IMR-90 (cell line): ENCODE results near the gene ITGA1. TPM values are rescaled to one million over a fixed set of nuclear protein-coding genes. Genes with fewer than 3 reads are reported as not detected.

Source experiments
- ATAC-seq: fragments of 200-7000 bp; cut with Tn5 transposase; 2 replicates; pipeline ENCODE4 v1.9.1; 2020; ENCODE audit warnings: low read depth, mild to moderate bottlenecking, moderate library complexity
- BruUV-seq: library from RNA; stranded (reverse); fragments of 400-500 nt; replicated peaks from 2 replicates; lab custom pipeline; 2021; lab: Mats Ljungman, UMichigan
- CTCF ChIA-PET: fragments of 300-600 bp; formaldehyde crosslinking; extraction: SDS; loops from one replicate; lab custom pipeline; 2021; ENCODE audit warnings: antibody characterized with exemption; lab: Yijun Ruan, JAX
- POLR2A ChIA-PET: fragments of 300-600 bp; sonication (Branson Sonifier 250); formaldehyde crosslinking; loops from one replicate; lab custom pipeline; 2022; ENCODE audit warnings: antibody characterized with exemption; ENCODE audit not compliant: unreplicated experiment; lab: Charles Lee
- DNase-seq: peaks from one replicate; pipeline ENCODE4 v3.0.0; 2013
- H2AFZ ChIP-seq: replicated peaks from 2 replicates; pipeline ENCODE3; 2013; ENCODE audit warnings: low read length, mild to moderate bottlenecking; ENCODE audit not compliant: poor library complexity
- H2AK5ac ChIP-seq: 2 replicates; pipeline ENCODE4 v1.6.1; 2013; ENCODE audit warnings: low read depth, low read length, inconsistent platforms
- H2AK9ac ChIP-seq: replicated peaks from 2 replicates; pipeline ENCODE3; 2013; ENCODE audit warnings: mild to moderate bottlenecking, low read depth, low read length, moderate library complexity; ENCODE audit not compliant: poor library complexity
- H2BK120ac ChIP-seq: 2 replicates; pipeline ENCODE4 v1.6.1; 2013; ENCODE audit warnings: low read depth, low read length, inconsistent platforms
- H2BK15ac ChIP-seq: 3 replicates; pipeline ENCODE4 v1.6.1; 2013; ENCODE audit warnings: low read depth, low read length, inconsistent platforms
- H2BK20ac ChIP-seq: 2 replicates; pipeline ENCODE4 v1.6.1; 2013; ENCODE audit warnings: low read depth, mild to moderate bottlenecking, inconsistent platforms, low read length, moderate library complexity
- H2BK5ac ChIP-seq: 2 replicates; pipeline ENCODE4 v1.6.1; 2013; ENCODE audit warnings: mild to moderate bottlenecking, low read depth, low read length, inconsistent platforms; ENCODE audit not compliant: poor library complexity, severe bottlenecking
- H3K14ac ChIP-seq: replicated peaks from 2 replicates; pipeline ENCODE4 v1.6.1; 2013; ENCODE audit warnings: low read depth, low read length, inconsistent platforms
- H3K18ac ChIP-seq: 2 replicates; pipeline ENCODE4 v1.6.1; 2013; ENCODE audit warnings: low read depth, low read length, control low read depth
- H3K23ac ChIP-seq: 2 replicates; pipeline ENCODE4 v1.6.1; 2013; ENCODE audit warnings: low read depth, low read length, inconsistent platforms
- H3K27ac ChIP-seq: 2 replicates; pipeline ENCODE4 v1.5.1; 2013; ENCODE audit warnings: mild to moderate bottlenecking, control low read depth, low read length; ENCODE audit not compliant: insufficient read depth
- H3K27me3 ChIP-seq: 2 replicates; pipeline ENCODE4 v1.6.1; 2013; ENCODE audit warnings: low read length; ENCODE audit not compliant: control insufficient read depth, insufficient read depth
- H3K36me3 ChIP-seq: 2 replicates; pipeline ENCODE4 v1.6.1; 2013; ENCODE audit warnings: low read length, mixed read lengths; ENCODE audit not compliant: control insufficient read depth, insufficient read depth
- H3K4ac ChIP-seq: 2 replicates; pipeline ENCODE4 v1.6.1; 2013; ENCODE audit warnings: low read depth, low read length, inconsistent platforms
- H3K4me1 ChIP-seq: 2 replicates; pipeline ENCODE4 v1.6.1; 2013; ENCODE audit warnings: low read length, mixed read lengths; ENCODE audit not compliant: control insufficient read depth, insufficient read depth
- H3K4me2 ChIP-seq: 2 replicates; pipeline ENCODE4 v1.6.1; 2013; ENCODE audit warnings: low read depth, mild to moderate bottlenecking, control low read depth, low read length, moderate library complexity
- H3K4me3 ChIP-seq: 2 replicates; pipeline ENCODE4 v1.5.1; 2013; ENCODE audit warnings: low read depth, mild to moderate bottlenecking, control low read depth, low read length, moderate library complexity; ENCODE audit not compliant: insufficient read depth
- H3K56ac ChIP-seq: 2 replicates; pipeline ENCODE4 v1.6.1; 2013; ENCODE audit warnings: low read length, inconsistent platforms; ENCODE audit not compliant: insufficient read depth; ENCODE audit errors: extremely low read depth
- H3K79me1 ChIP-seq, 2 experiments: 2 replicates each; pipeline ENCODE4 v1.6.1; 2013; ENCODE audit warnings: low read length in 2 of 2, inconsistent platforms in 1 of 2, low read depth in 1 of 2
- H3K9ac ChIP-seq: 2 replicates; pipeline ENCODE4 v1.6.1; 2013; ENCODE audit warnings: low read depth, low read length, control low read depth
- H3K9me1 ChIP-seq: 2 replicates; pipeline ENCODE4 v1.6.1; 2013; ENCODE audit warnings: low read length, inconsistent platforms; ENCODE audit not compliant: insufficient read depth
- H3K9me3 ChIP-seq: 2 replicates; pipeline ENCODE4 v1.6.1; 2013; ENCODE audit warnings: low read length; ENCODE audit not compliant: control insufficient read depth, insufficient read depth
- H4K20me1 ChIP-seq: 2 replicates; pipeline ENCODE4 v1.6.1; 2013; ENCODE audit warnings: low read length, inconsistent platforms; ENCODE audit not compliant: insufficient read depth
- H4K5ac ChIP-seq: 2 replicates; pipeline ENCODE4 v1.6.1; 2013; ENCODE audit warnings: mild to moderate bottlenecking, low read depth, low read length, control low read depth
- H4K8ac ChIP-seq, 2 experiments: 2 replicates each; pipeline ENCODE4 v1.6.1; 2013; ENCODE audit warnings: low read depth in 2 of 2, low read length in 2 of 2, control low read depth in 1 of 2, inconsistent platforms in 1 of 2
- H4K91ac ChIP-seq: 2 replicates; pipeline ENCODE4 v1.6.1; 2013; ENCODE audit warnings: low read depth, low read length, inconsistent platforms; ENCODE audit not compliant: insufficient read depth
- BHLHE40 ChIP-seq: fragments of 150-350 bp; IDR thresholded peaks from 2 replicates; pipeline ENCODE4 v1.6.1; 2016; ENCODE audit warnings: mild to moderate bottlenecking, low read depth, low read length
- CEBPB ChIP-seq: IDR thresholded peaks from 2 replicates; pipeline ENCODE4 v1.6.1; 2012; ENCODE audit warnings: low read depth, low read length, improper control_type of control experiment
- MAFK ChIP-seq: IDR thresholded peaks from 2 replicates; pipeline ENCODE4 v1.6.1; 2012; ENCODE audit warnings: low read depth, low read length, improper control_type of control experiment
- MAZ ChIP-seq: IDR thresholded peaks from 2 replicates; pipeline ENCODE4 v1.6.1; 2012; ENCODE audit warnings: low read depth, mild to moderate bottlenecking, low read length, improper control_type of control experiment, moderate library complexity, borderline replicate concordance
- POLR2A ChIP-seq: IDR thresholded peaks from 2 replicates; pipeline ENCODE4 v1.6.1; 2012; ENCODE audit warnings: mild to moderate bottlenecking, low read depth, low read length
- RCOR1 ChIP-seq: IDR thresholded peaks from 2 replicates; pipeline ENCODE4 v1.6.1; 2012; ENCODE audit warnings: mild to moderate bottlenecking, low read length, improper control_type of control experiment; ENCODE audit not compliant: insufficient replicate concordance
- RFX5 ChIP-seq: IDR thresholded peaks from 2 replicates; pipeline ENCODE4 v1.8.0; 2012; ENCODE audit warnings: low read depth, mild to moderate bottlenecking, low read length, moderate library complexity
- SMC3 ChIP-seq: fragments of 150-350 bp; IDR thresholded peaks from 2 replicates; pipeline ENCODE4 v1.6.1; 2016; ENCODE audit warnings: low read depth, mild to moderate bottlenecking, antibody characterized with exemption, low read length, moderate library complexity
- USF2 ChIP-seq: fragments of 150-350 bp; IDR thresholded peaks from 2 replicates; pipeline ENCODE4 v1.6.1; 2017; ENCODE audit warnings: mild to moderate bottlenecking, antibody characterized with exemption, low read length, low read depth
- WGBS, 2 experiments: methylation state at CpG; one replicate each; pipeline versions ENCODE4 v1.1.5 to v1.1.7; 2013; ENCODE audit warnings: missing lambda C conversion rate in 2 of 2; ENCODE audit not compliant: insufficient read length in 1 of 2; ENCODE audit errors: extremely low coverage in 2 of 2; 5-methylcytosine and 5-hydroxymethylcytosine counted together
- dilution Hi-C: fragments of 300-500 bp; cut with HindIII; formaldehyde crosslinking; loops from one replicate; pipeline ENCODE4 v1.14.3; 2018; ENCODE audit warnings: low sequenced_read_pairs; ENCODE audit not compliant: unreplicated experiment
- in situ Hi-C: fragments of 300-500 bp; cut with MboI; formaldehyde crosslinking; loops from 3 replicates; pipeline ENCODE4 v1.14.3; 2019; ENCODE audit warnings: low sequenced_read_pairs, inconsistent platforms, mixed read lengths
- intact Hi-C: fragments of 100-400 bp; cut with micrococcal nuclease; formaldehyde crosslinking; loops from 2 replicates; pipeline ENCODE4 v1.10.0; 2022
- polyA plus RNA-seq, 3 experiments: library from polyadenylated mRNA; depleted of rRNA; stranded (reverse); fragments of >200 nt; gene quantifications; 2 replicates each; pipeline ENCODE4 v1.2.3, GENCODE V29; 2012; ENCODE audit warnings: low replicate concordance in 1 of 3
- total RNA-seq: library from RNA; depleted of rRNA; stranded (reverse); fragments of >200 nt; gene quantifications from 2 replicates; pipeline ENCODE4 v1.2.3, GENCODE V29; 2012

Gene ITGA1
- total and polyA plus RNA-seq, 2 of the 4 experiments (the other 2 are of a cell fraction), result 22.3 to 95.2 TPM

DNA sequence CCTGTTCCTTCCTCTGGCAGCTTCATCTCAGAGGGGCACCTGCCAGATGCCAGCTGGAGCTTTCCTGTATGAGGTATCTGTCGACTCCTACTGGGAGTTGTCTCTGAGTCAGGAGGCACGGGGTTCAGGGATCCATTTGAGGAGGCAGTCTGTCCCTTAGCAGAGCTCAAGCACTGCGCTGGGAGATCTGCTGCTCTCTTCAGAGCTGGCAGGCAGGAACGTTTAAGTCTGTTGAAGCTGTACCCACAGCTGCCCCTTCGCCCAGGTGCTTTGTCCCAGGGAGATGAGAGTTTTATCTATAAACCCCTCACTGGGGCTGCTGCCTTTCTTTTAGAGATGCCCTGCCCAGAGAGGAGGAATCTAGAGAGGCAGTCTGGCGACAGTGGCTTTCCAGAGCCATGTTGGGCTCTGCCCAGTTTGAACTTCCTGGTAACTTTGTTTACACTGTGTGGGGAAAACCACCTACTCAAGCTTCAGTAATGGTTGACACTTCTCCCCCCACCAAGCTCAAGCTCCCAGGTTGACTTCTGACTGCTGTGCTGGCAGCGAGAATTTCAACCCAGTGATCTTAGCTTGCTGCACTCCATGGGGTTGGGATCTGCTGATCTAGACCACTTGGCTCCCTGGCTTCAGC lies 189.7 kb downstream of the ITGA1 start:
- no peak overlapping the region for H2BK120ac ChIP-seq
- H3K18ac ChIP-seq, result no peak overlapping the region
- H4K91ac ChIP-seq, result no peak overlapping the region
- H2BK5ac ChIP-seq, result no peak overlapping the region
- H3K14ac ChIP-seq, result no peak overlapping the region
- no peak overlapping the region for H3K4me3 ChIP-seq
- H4K20me1 ChIP-seq, result no peaks in the 10 kb centered on the region
- no peaks in the 10 kb centered on the region for H3K9me1 ChIP-seq
- H2BK15ac ChIP-seq, result no peak overlapping the region
- ATAC-seq (no peak), DNase-seq (no peak)
- no peak overlapping the region for H4K5ac ChIP-seq
- H2AK5ac ChIP-seq, result no peak overlapping the region
- 89% methylated on average over 3 of the region's 7 CpGs; no CpG with 5 or more reads in 1 of the 2 experiments for WGBS, 2 experiments
- H3K9ac ChIP-seq, result no peak overlapping the region
- no peaks in the 10 kb centered on the region for H3K36me3 ChIP-seq
- dilution Hi-C loops (no loop called here), intact Hi-C loops (no loop called here), in situ Hi-C loops (no loop called here)
- H2AFZ ChIP-seq, result no peak overlapping the region
- TF ChIP-seq MAZ (no peak), USF2 (no peak), POLR2A (no peak), RFX5 (no peak), MAFK (no peak), RCOR1 (no peak), CEBPB (no peak), BHLHE40 (no peak), SMC3 (no peak)
- H3K79me1 ChIP-seq, result no peaks in the 10 kb centered on the region
- H3K56ac ChIP-seq, result no peak overlapping the region
- H3K9me3 ChIP-seq, result peaks cover 9% of the 10 kb centered on the region; the same call in 1 of the 2 replicates
- H4K8ac ChIP-seq, result no peak overlapping the region
- no peak overlapping the region for H3K27ac ChIP-seq
- no peaks in the 10 kb centered on the region for H3K27me3 ChIP-seq
- H3K23ac ChIP-seq, result no peak overlapping the region
- no peak overlapping the region for H3K4ac ChIP-seq
- H2BK20ac ChIP-seq, result no peak overlapping the region
- ChIA-PET CTCF (no interaction called here), POLR2A (no interaction called here)
- no TSS peak for BruUV-seq
- H3K4me2 ChIP-seq, result no peak overlapping the region
- no peaks in the 10 kb centered on the region for H3K4me1 ChIP-seq
- H2AK9ac ChIP-seq, result no peak overlapping the region
